HG03064 (cell line): Measurements from ENCODE around the gene KRTAP10-1.
"Not testable (repeated sequence)": the region's sequence is repeated elsewhere in the genome, so short reads cannot be mapped to it uniquely, and the experiment has no call there.

Experiments used
- ATAC-seq: cut with Tn5 transposase; IDR thresholded peaks from one replicate; pipeline ENCODE4 v1.9.1; 2021; ENCODE audit warnings: low read depth; ENCODE audit not compliant: unreplicated experiment

The KRTAP10-1 gene

DNA sequence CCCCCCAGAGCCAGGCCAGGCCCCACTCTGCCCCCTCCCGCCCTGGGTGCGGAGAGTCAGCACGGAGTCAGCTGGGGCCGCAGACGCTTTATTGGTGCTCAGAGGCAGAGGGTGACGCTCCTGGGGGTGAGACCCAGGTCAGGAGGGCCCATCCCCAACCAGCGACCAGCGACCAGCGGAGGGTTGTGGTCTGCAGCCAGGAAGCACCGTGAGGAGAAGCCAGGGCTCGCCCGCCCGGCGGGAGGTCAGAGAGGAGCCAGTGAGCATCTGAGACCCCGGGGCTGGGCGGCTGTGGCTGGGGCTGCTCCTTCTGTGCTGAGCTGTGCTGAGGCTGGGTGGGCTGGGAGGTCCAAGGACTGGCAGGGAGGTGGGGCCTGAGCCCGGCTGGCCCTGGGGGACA lies 10.3 kb upstream of the KRTAP10-1 start:
- not testable (repeated sequence) for ATAC-seq

DNA sequence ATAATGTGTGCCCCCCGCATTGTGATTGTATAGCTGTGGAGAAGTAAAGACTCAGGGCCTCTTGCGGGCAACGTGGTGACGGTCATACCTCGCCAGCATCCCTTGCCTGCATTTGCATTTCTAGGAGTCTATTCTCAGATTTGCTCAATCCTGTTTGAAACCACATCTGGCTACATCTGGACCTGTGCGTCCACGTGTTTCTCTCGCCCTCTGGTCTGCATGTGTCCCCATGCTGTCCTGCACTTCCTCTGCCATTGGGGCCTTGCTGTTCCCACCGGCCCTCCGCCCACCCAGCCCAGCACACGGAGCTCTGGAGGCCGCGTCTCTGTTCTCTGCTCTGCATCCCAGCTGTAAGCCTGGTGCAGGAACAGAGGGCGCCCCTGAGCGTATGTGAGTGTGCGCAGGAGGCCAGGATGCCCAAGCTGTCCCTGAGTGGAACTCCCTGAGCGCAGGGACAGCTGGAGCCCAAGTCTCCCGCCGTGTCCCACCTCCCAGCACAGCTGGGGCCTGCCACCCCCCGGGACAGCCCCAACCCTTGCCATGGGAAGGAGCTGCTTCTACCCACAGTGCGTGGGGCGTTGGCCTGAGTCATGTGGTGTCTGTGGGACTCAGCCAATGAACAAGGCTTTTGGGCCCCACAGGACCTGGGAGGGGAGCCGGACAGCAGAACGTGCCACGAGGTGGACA lies 9.7 kb upstream of the KRTAP10-1 start:
- ATAC-seq = no peak

- ATAC-seq = no peak
Measured at GRCh38 chr21:44548922-44549321, 8.9 kb upstream of the KRTAP10-1 start.

DNA sequence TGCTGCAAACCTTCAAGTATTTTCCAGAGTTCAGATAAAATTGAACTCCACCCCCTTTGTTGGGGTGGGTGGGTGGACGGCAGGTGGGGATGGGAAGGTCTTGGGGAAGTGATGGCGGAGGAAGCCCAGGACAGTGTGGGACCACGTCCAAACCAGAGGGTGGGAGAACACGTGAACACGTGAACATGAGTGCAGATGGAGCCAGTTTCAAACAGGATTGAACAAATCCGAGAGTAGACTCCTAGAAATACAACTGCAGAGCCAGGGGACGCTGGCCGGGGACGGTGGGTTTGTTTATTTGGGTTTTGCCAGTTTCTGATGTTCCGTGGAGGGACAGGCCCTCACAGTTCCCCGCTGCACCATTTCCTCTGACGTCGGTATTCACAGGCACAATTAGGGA lies 8.4 kb upstream of the KRTAP10-1 start:
- no peak for ATAC-seq

GRCh38 chr21:44547656-44548331 lies 7.8 kb upstream of the KRTAP10-1 start:
- ATAC-seq = no peak

DNA sequence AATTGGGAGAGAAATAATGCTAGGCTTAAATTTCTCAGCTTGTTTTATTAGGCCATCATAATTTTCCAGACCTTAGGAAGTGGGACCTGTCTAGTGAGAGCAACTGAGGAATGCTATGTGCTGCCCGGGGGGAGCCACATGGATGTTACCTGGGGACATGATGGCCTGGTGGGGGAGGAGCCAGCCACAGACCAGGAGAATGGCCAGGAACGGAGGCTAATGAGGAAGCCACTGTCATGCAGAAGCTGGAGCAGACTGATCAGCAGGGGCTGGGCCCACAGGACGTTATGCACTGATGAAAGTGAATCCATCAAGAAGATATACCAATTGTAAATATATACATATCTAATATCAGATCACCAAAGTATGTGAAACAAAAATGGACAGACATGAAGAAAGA lies 4.6 kb upstream of the KRTAP10-1 start:
- ATAC-seq = no peak

- ATAC-seq = no peak
Measured at GRCh38 chr21:44542716-44543115, 2.7 kb upstream of the KRTAP10-1 start.

- ATAC-seq = no peak
Measured at GRCh38 chr21:44540741-44541288, 820 bp upstream of the KRTAP10-1 start.

DNA sequence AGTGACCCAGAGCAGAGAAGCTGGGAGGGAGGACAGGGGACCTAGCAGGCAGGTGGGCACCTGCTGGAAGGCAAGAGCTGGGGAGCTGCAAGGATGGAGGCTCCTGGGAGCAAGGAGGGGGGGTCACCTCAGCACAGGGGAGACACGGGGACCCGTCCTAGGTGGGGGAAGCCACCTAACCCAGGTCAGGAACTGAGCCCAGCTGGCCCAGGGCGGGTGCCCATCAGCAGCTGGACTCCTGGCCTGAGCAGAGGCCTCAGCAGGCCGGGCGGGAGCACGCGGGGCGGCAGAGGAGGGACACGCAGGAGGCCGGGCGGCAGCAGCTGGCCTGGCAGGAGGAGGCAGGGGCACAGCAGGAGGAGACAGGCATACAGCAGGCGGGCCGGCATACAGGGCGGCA lies 949 bp downstream of the KRTAP10-1 start:
- no peak for ATAC-seq

DNA sequence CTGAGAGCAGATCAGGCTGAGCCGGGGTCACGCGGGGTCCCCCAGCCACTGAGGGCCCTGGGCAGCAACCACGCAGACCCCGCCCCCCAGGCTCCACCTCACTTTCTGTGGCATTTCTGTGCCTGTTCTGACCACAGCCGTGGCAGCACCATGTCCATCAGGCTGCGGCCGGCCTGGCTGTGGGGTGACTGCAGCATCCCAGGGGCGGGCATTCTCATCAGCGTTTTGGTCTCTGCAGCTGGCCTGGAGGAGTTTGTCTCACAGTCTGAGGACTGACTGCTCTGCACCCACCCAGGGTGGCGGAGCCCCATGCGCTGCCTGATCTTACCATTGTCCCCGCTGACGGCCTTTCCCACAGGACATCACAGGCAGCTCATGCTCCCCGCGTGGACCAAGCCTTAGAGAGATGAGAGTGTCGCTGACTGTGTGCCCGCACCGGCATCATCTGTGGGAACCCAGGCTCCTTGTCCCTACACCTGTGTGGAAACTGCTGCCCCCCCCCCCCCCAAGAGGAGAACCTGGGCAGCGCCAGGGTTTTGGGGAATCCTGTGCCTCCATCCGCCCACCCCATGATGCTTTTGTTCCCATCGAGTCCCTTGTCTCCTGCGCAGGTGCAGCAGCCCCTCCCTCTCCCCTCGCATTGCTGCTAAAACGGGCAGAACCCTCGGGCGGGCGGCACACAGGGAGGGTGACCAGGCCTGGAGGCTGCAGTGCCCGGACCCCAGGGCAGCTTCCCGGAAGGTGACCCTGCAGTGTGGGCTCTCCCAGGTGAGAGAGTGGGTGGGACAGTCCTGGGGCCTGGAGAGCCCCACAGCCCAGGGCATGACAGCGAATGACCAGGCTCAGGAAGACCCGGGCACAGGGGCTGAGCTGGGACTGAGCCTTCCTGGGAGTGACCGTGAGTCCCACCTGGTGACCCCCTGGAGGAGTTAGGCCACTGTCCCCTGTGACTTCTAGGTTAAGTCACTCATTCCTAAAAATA lies 1.8 kb downstream of the KRTAP10-1 start:
- ATAC-seq = no peak

GRCh38 chr21:44535963-44536362 lies 4.0 kb downstream of the KRTAP10-1 start:
- no peak for ATAC-seq

DNA sequence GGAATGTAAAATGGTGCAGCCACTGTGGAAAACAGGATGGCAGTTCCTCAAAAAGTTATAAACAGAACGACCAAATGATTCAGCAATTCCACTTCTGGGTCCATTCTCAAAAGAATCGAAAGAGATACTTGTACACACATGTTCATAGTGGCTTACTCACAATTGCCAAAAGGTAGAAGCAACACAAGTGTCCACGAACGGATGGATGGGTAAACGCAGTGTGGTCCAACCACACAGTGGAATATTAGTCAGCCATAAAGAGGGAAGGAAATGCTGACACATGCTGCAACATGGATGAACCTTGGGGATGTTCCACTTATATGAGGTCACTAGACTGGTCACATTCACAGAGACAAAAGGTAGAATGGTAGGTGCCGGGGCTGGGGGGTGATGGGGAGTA lies 5.3 kb downstream of the KRTAP10-1 start:
- no peak for ATAC-seq

- ATAC-seq = no peak
Measured at GRCh38 chr21:44533891-44534627, 5.9 kb downstream of the KRTAP10-1 start.

GRCh38 chr21:44533121-44533890 lies 6.7 kb downstream of the KRTAP10-1 start:
- no peak for ATAC-seq

DNA sequence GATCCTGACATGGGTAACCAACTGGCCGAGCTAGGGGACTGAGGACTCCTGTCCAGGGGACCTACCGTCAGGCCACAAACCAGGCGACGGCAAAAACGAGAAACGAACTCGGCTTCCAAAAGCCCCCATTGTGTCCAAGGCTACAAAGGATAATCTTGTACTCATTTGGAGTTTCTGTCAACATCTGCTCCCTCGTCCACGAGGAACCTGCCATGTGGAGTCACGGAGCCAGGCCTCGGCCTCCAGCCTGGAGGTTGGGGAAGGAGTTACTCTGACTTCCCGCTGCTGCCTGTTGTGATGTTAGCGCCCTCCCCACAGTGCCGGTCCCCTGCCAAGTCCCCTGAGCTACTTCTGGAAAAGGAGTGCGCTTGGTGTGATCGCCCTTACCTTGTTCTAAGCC lies 7.3 kb downstream of the KRTAP10-1 start:
- no peak for ATAC-seq

DNA sequence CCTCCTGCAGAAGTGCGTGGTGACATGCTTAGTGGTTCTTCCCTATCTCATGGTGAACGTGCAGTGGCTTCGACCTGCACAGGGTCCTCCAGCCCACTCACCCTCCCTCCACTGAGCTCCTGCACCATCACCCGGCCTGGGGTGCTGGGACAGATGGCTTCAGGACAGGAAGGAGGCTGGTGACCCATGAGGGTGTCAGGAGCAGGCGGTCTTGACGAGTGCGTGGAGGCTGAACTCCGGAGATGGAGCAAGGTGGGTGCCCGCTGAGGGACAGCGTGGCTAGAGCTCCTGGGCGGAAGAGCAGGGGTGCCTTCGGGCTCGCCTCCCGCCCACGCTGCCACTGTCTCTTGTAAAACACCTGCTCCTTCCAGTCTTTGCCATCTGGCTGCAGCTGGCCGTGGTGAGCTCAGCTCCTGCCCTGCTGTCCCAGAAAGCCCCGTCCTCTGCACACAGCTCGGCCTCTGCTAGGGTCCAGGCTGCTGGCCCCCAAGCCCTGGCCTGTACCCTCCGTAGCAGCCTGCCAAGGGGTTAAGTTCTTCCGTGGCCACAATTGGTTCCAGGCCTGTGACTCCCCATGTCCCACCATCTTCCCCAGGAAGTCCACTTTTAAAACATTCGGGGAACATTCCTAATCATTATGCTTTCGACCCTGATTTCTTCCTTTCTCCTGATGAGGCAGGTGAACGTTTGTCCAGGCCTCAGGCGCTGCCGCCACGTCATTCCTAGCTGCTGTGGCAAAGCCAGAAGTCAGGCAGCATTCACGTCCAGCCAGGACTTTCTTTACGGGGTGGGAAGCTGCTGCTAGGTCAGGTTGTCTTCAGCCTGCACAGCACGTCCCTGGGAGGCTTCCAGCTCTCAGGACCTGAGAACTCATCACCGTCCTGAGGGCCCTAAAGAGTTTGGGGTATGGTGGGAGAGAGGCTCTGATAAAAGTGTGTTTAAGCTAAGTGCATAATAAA lies 8.1 kb downstream of the KRTAP10-1 start:
- no peak for ATAC-seq

GRCh38 chr21:44530903-44531605 lies 8.9 kb downstream of the KRTAP10-1 start:
- no peak for ATAC-seq
